Prostate gland (tissue), 2 donors: ENCODE results near the gene TEX13C. TPM values are rescaled to one million over a fixed set of nuclear protein-coding genes. Genes with fewer than 3 reads are reported as not detected.
"Not testable (repeated sequence)": the region's sequence is repeated elsewhere in the genome, so short reads cannot be mapped to it uniquely, and the experiment has no call there.

Experiments used
- DNase-seq: peaks from one replicate; pipeline ENCODE4 v3.0.0-alpha.2; 2019; ENCODE audit warnings: low spot score
- H3K27ac ChIP-seq, 2 donors: fragments of 200-600 bp; sonication (generic); 2 replicates each; pipeline ENCODE4 v1.5.1; 2017 to 2019
- H3K27me3 ChIP-seq: fragments of 200-600 bp; sonication (generic); replicated peaks from 2 replicates; pipeline ENCODE4 v1.5.1; 2019; ENCODE audit not compliant: insufficient read depth
- H3K36me3 ChIP-seq, 2 donors: fragments of 200-600 bp; sonication (generic); 1 replicate in 1 of 2; 2 replicates in 1 of 2; pipeline versions ENCODE4 v1.5.1 to v1.8.1; 2017 to 2019
- H3K4me1 ChIP-seq: fragments of 200-600 bp; sonication (generic); replicated peaks from 2 replicates; pipeline ENCODE4 v1.5.1; 2019
- H3K4me3 ChIP-seq, 2 donors: fragments of 200-600 bp; sonication (generic); 2 replicates each; pipeline ENCODE4 v1.5.1; 2017 to 2019
- H3K9me3 ChIP-seq: fragments of 200-600 bp; sonication (generic); 2 replicates; pipeline ENCODE4 v1.5.1; 2017
- POLR2A ChIP-seq: fragments of 450-650 bp; IDR thresholded peaks from one replicate; pipeline ENCODE4 v1.6.1; 2016; ENCODE audit warnings: antibody characterized with exemption, mild to moderate bottlenecking
- POLR2AphosphoS5 ChIP-seq: sonication (generic); formaldehyde crosslinking; IDR thresholded peaks from one replicate; pipeline ENCODE4 v1.6.1; 2017; ENCODE audit warnings: antibody characterized with exemption
- WGBS: methylation state at CpG from one replicate; pipeline ENCODE4 v1.1.5; 2018; 5-methylcytosine and 5-hydroxymethylcytosine counted together
- intact Hi-C: fragments of 100-400 bp; cut with DNase I; formaldehyde crosslinking; loops from one replicate; pipeline ENCODE4 v1.14.2; 2022
- total RNA-seq, 2 donors: library from RNA; depleted of rRNA; stranded (reverse); fragments of >200 nt; gene quantifications; one replicate each; pipeline ENCODE4 v1.1.0, GENCODE V29; 2016
- TF ChIP-seq, protein P1 (sequence below), 4 experiments: fragments of 200-600 bp in 2 of 4; fragments of 450-650 bp in 2 of 4; sonication (generic) in 2 of 4; IDR thresholded peaks; 1 replicate in 3 of 4; 2 replicates in 1 of 4; pipeline ENCODE4 v1.5.1; 2016 to 2019; ENCODE audit warnings: antibody characterized with exemption in 4 of 4, mild to moderate bottlenecking in 2 of 4, moderate library complexity in 2 of 4

Gene TEX13C
- total RNA-seq, 2 donors from 2014 or later = 2.2 TPM; not detected in 1

DNA sequence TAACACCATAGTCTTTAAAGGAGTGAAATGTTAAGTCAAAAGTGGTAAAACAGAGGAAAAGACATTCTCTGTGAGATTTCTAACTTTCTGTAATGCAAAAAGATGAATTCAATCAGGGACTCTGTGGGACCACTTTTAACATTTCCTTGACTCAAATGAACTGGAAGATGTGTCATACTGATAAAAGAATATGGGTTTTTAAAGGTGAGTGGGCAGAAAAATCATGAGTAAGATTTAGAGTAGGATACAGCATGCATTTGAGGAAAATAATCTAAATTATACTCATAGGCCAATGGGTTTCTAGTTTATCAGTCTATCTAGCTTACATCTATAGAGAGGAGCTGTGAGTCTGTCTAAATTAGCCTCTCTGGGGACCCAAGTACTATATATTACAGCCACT lies 11.0 kb upstream of the TEX13C start:
- no peak for DNase-seq
- Histone ChIP-seq H3K27ac (no peak overlapping the region), H3K27me3 (no peaks in the 10 kb centered on the region), H3K36me3 (no peaks in the 10 kb centered on the region), H3K4me1 (no peaks in the 10 kb centered on the region), H3K4me3 (no peak overlapping the region), H3K9me3 (no peaks in the 10 kb centered on the region)
- no peak for TF ChIP-seq POLR2AphosphoS5
- TF ChIP-seq POLR2A = no peak
- TF ChIP-seq, protein P1, sequence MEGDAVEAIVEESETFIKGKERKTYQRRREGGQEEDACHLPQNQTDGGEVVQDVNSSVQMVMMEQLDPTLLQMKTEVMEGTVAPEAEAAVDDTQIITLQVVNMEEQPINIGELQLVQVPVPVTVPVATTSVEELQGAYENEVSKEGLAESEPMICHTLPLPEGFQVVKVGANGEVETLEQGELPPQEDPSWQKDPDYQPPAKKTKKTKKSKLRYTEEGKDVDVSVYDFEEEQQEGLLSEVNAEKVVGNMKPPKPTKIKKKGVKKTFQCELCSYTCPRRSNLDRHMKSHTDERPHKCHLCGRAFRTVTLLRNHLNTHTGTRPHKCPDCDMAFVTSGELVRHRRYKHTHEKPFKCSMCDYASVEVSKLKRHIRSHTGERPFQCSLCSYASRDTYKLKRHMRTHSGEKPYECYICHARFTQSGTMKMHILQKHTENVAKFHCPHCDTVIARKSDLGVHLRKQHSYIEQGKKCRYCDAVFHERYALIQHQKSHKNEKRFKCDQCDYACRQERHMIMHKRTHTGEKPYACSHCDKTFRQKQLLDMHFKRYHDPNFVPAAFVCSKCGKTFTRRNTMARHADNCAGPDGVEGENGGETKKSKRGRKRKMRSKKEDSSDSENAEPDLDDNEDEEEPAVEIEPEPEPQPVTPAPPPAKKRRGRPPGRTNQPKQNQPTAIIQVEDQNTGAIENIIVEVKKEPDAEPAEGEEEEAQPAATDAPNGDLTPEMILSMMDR (IDR thresholded peaks at IDR 0.05) = no peak
- intact Hi-C loops = no loop called here

DNA sequence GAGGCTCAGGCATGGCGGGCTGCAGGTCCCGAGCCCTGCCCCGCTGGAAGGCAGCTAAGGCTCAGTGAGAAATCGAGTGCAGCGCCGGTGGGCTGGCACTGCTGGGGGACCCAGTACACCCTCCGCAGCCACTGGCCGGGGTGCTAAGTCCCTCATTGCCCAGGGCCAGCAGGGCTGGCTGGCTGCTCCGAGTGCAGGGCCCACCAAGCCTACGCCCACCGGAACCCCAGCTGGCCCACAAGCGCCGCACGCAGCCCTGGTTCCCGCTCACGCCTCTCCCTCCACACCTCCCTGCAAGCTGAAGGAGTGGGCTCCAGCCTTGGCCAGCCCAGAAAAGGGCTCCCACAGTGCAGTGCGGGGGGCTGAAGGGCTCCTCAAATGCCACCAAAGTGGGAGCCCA lies 505 bp upstream of the TEX13C start:
- H3K27ac ChIP-seq, H3K27me3 ChIP-seq, intact Hi-C loops, H3K9me3 ChIP-seq, H3K36me3 ChIP-seq, H3K4me3 ChIP-seq, DNase-seq, H3K4me1 ChIP-seq: not testable (repeated sequence)
- WGBS = no CpG with 5 or more reads among the region's 17 CpGs

DNA sequence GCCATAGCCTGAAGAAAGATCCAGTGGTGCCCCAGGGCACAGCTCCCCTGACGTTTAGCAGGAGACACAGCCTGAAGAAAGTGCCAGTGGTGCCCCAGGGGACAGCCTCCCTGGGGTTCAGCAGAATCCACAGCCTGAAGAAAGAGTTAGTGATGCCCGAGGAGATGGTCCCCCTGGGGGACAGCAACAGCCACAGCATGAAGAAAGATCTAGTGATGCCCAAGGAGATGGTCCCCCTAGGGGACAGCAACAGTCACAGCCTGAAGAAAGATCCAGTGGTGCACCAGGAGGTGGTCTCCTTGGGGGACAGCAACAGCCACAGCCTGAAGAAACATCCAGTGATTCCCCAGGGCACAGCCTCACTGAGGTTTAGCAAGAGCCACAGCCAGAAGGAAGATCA lies 2.8 kb downstream of the TEX13C start:
- Histone ChIP-seq H3K27ac (no peak overlapping the region), H3K36me3 (no peaks in the 10 kb centered on the region), H3K4me3 (no peak overlapping the region), H3K4me1 (no peaks in the 10 kb centered on the region), H3K27me3 (no peaks in the 10 kb centered on the region), H3K9me3 (no peaks in the 10 kb centered on the region)
- no peak for TF ChIP-seq POLR2AphosphoS5
- TF ChIP-seq POLR2A = no peak
- TF ChIP-seq, protein P1 (IDR thresholded peaks at IDR 0.05) = no peak
- no peak for DNase-seq
- intact Hi-C loops = no loop called here
- WGBS = no CpG with 5 or more reads among the region's 2 CpGs

DNA sequence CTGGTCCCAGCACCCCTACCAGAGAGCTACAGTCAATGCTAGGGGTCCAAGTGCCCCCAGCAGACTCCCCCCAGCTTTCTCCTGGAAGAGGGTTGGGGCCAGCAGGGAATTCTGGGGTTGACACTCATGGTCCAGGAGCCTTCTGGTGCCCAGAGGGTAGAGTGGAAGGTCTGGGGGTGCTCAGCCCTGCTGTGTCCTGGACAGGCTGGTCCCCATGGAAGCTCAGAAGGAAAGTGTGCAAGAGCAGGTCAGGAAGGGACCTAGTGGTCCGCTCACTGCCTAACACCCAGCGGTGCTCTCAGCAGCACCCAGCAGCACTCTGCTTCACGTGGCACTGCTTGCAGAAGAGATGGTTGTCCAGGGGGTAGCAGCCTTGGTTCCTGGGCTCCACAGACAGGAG lies 6.9 kb downstream of the TEX13C start:
- Histone ChIP-seq H3K36me3 (no peaks in the 10 kb centered on the region), H3K9me3 (no peaks in the 10 kb centered on the region), H3K4me1 (no peaks in the 10 kb centered on the region), H3K27ac (no peak overlapping the region), H3K27me3 (no peaks in the 10 kb centered on the region), H3K4me3 (no peak overlapping the region)
- intact Hi-C loops = no loop called here
- TF ChIP-seq POLR2AphosphoS5 (no peak), POLR2A (no peak)
- TF ChIP-seq, protein P1 (IDR thresholded peaks at IDR 0.05) = no peak
- no peak for DNase-seq
- WGBS = 80% methylated on average over 1 of the region's 3 CpGs

DNA sequence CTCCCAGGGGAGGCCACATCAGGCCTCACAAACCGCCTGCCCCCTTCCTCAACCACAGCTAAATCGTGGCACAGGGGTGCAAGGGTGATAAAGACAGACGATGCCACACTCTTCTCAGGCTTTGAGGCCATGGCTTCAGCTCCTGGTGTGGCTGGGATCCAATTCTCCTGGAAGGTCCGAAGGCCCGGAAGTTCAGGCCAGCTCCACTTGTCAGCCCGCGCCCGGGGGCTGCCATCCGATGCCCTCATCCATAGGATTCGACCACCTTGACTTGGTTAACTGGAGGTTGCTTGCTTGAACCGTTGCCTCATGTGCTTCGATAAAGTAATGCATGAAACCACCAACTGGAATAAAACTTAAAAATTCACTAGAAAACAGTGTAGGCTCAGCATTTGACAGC lies 8.2 kb downstream of the TEX13C start:
- Histone ChIP-seq H3K4me3 (no peak overlapping the region), H3K4me1 (no peaks in the 10 kb centered on the region), H3K36me3 (no peaks in the 10 kb centered on the region), H3K27ac (no peak overlapping the region), H3K27me3 (no peaks in the 10 kb centered on the region), H3K9me3 (no peaks in the 10 kb centered on the region)
- 93% methylated on average over 11 of the region's 12 CpGs for WGBS
- no peak for TF ChIP-seq POLR2A
- TF ChIP-seq, protein P1 (IDR thresholded peaks at IDR 0.05) = no peak
- TF ChIP-seq POLR2AphosphoS5 = no peak
- DNase-seq = no peak
- intact Hi-C loops = no loop called here

DNA sequence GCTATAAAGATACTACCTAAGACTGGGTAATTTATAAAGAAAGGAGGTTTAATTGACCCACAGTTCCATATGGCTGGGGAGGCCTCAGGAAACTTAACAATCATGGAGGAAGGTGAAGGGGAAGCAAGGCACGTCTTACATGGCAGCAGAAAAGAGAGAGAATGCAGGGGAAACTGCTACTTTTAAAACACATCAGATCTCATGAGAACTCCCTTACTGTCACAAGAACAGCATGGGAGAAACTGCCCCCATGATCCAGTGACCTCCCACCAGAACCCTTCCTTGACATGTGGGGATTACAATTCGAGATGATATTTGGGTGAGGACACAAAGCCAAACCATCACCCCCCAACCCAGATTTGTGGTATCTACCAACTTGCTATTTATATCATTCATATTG lies 13.9 kb downstream of the TEX13C start:
- no peaks in the 10 kb centered on the region for H3K4me1 ChIP-seq
- no peak overlapping the region for H3K4me3 ChIP-seq
- H3K36me3 ChIP-seq = no peaks in the 10 kb centered on the region
- H3K27ac ChIP-seq = no peak overlapping the region
- no peaks in the 10 kb centered on the region for H3K9me3 ChIP-seq
- no peaks in the 10 kb centered on the region for H3K27me3 ChIP-seq
- no peak for DNase-seq
- WGBS = 82% methylated on average over 2 of the region's 2 CpGs
- intact Hi-C loops = no loop called here
- TF ChIP-seq POLR2A (no peak), POLR2AphosphoS5 (no peak)
- TF ChIP-seq, protein P1 (IDR thresholded peaks at IDR 0.05) = no peak
